Neural cell (in vitro differentiated cells): ENCODE data around the gene DPH6.

ENCODE experiments used
- CTCF ChIP-seq: fragments of 450-650 bp; IDR thresholded peaks from 2 replicates; pipeline ENCODE4 v1.5.1; 2014; ENCODE audit warnings: antibody characterized with exemption, mild to moderate bottlenecking, moderate library complexity; ENCODE audit not compliant: poor library complexity, severe bottlenecking
- EP300 ChIP-seq: fragments of 450-650 bp; conservative IDR thresholded peaks from 2 replicates; pipeline ENCODE4 v1.6.1; 2014; ENCODE audit warnings: antibody characterized with exemption, mild to moderate bottlenecking, moderate library complexity; ENCODE audit not compliant: poor library complexity, severe bottlenecking
- EZH2 ChIP-seq: fragments of 200-600, 300-800 bp; shearing (Covaris generic), sonication (generic); IDR thresholded peaks from 2 replicates; pipeline ENCODE4 v1.6.1; 2014; ENCODE audit warnings: antibody characterized with exemption, low read length, borderline replicate concordance, mild to moderate bottlenecking; ENCODE audit not compliant: insufficient read depth, poor library complexity, severe bottlenecking
- MXI1 ChIP-seq: fragments of 450-650 bp; conservative IDR thresholded peaks from 2 replicates; pipeline ENCODE4 v1.6.1; 2014; ENCODE audit warnings: antibody characterized with exemption, mild to moderate bottlenecking; ENCODE audit not compliant: poor library complexity, severe bottlenecking
- POLR2AphosphoS5 ChIP-seq: IDR thresholded peaks from 2 replicates; pipeline ENCODE4 v1.6.1; 2012
- RAD21 ChIP-seq: fragments of 450-650 bp; conservative IDR thresholded peaks from 2 replicates; pipeline ENCODE4 v1.6.1; 2014; ENCODE audit warnings: antibody characterized with exemption, mild to moderate bottlenecking, moderate library complexity
- REST ChIP-seq: IDR thresholded peaks from 2 replicates; pipeline ENCODE4 v1.6.1; 2012; ENCODE audit warnings: borderline replicate concordance
- SMC3 ChIP-seq: fragments of 450-650 bp; conservative IDR thresholded peaks from 2 replicates; pipeline ENCODE4 v1.6.1; 2014; ENCODE audit warnings: antibody characterized with exemption, mild to moderate bottlenecking, moderate library complexity; ENCODE audit not compliant: poor library complexity
- TAF1 ChIP-seq: IDR thresholded peaks from 2 replicates; pipeline ENCODE4 v1.6.1; 2012; ENCODE audit warnings: low read depth

- TF ChIP-seq CTCF (no peak), SMC3 (no peak), POLR2AphosphoS5 (no peak), REST (no peak), RAD21 (no peak), MXI1 (no peak), EZH2 (no peak), EP300 (no peak), TAF1 (no peak)
Observed at GRCh38 chr15:35499723-35500122, 46.2 kb downstream of the DPH6 start.
